HG02973 (cell line): Measurements from ENCODE around the gene GPHB5.

Experiments used
- ATAC-seq: cut with Tn5 transposase; IDR thresholded peaks from one replicate; pipeline ENCODE4 v1.9.1; 2021; ENCODE audit warnings: moderate library complexity; ENCODE audit not compliant: unreplicated experiment

Gene GPHB5

GRCh38 chr14:63267171-63267570 lies 51.6 kb downstream of the GPHB5 start:
- ATAC-seq, result no peak

GRCh38 chr14:63266106-63266505 lies 52.6 kb downstream of the GPHB5 start:
- no peak for ATAC-seq
